Activated CD8-positive, alpha-beta memory T cell treated with anti-CD3 and anti-CD28 coated beads for 36 hours (primary cell): ENCODE results near the gene F13B. TPM values are rescaled to one million over a fixed set of nuclear protein-coding genes. Genes with fewer than 3 reads are reported as not detected.
"Not testable (repeated sequence)": the region's sequence is repeated elsewhere in the genome, so short reads cannot be mapped to it uniquely, and the experiment has no call there.

Experiments used
- CTCF ChIA-PET: fragments of 350-600 bp; sonication (Branson Sonifier 250); formaldehyde crosslinking; loops from one replicate; lab custom pipeline; 2021; ENCODE audit warnings: antibody characterized with exemption; lab: Charles Lee
- POLR2A ChIA-PET: fragments of 350-600 bp; sonication (Branson Sonifier 250); formaldehyde crosslinking; loops from one replicate; lab custom pipeline; 2021; ENCODE audit warnings: antibody characterized with exemption; lab: Charles Lee
- total RNA-seq, 2 experiments: library from RNA; stranded (reverse); gene quantifications; one replicate each; pipeline ENCODE4 v1.2.3, GENCODE V29; 2021

F13B gene
- total RNA-seq = not detected

- CTCF ChIA-PET = no interaction called here
- POLR2A ChIA-PET = no interaction called here
Measured at GRCh38 chr1:197066719-197067456, at the start of gene F13B. F13B (minus strand) TSS chr1:197067260; CDS start chr1:197067223, 37 bp downstream.

- CTCF ChIA-PET = no interaction called here
- POLR2A ChIA-PET = no interaction called here
Measured at GRCh38 chr1:197116156-197116555, 49.1 kb upstream of the F13B start.

- POLR2A ChIA-PET = no interaction called here
- CTCF ChIA-PET = no interaction called here
Measured at GRCh38 chr1:197106869-197107268, 39.8 kb upstream of the F13B start.

DNA sequence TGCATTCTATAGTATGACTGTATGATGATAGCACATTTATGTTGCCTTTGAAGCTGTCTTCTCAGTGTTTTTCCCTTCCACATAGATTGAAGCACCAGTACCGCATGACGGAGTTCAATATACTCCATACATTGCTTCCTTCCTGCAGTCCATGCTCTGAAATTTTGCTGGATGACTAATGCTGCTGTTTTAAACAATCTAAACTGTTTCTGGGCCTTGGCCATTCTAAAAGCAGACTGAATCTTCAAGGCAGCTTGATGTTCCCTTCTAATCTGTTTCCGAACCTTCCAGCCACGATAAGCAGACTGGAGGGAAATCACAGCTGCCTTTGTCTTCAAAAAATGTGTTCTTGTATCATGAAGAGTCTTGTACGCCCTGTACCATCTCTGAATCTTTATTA is 36.2 kb upstream of the F13B start:
- ChIA-PET POLR2A (no interaction called here), CTCF (no interaction called here)

DNA sequence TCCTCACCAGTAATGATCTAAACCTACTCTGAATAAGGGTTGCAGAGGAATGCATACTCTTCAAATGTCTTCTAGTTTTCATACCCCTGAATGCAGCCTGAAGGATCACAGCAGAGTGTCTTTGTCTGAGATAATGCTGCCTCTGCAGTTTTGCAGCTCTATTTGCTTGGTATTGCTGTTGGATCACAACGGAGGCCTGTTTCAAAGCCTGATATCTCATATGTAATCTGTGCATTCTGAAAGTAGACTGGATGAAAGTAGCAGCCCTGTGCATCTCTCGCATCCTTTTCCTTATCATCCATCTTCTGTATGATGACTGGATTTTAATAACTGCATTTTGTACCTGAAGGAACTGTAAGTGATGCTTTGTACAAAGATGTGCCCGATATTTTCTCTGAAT is 34.9 kb upstream of the F13B start:
- CTCF ChIA-PET = no interaction called here
- POLR2A ChIA-PET = no interaction called here

GRCh38 chr1:197100677-197101076 is 33.6 kb upstream of the F13B start:
- CTCF ChIA-PET = no interaction called here
- POLR2A ChIA-PET = no interaction called here

DNA sequence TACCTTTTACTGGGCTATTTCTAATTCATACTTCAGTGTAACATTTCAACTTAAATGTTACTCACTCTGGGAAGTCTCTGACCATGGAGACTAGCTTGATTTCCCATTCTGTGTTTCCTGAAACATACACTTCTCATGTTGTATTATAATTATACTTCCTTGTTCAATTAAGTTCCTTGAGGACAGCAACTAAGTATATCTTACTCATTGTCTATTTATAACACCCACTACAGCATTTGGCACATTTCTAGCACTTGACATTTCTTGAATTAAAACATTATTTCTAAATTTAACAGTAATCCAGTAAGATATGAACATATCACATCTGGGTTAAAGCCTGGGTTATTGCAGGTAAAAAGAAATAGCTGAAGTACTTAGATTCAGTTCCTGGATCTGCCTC is 32.4 kb upstream of the F13B start:
- CTCF ChIA-PET = no interaction called here

GRCh38 chr1:197096971-197097370 is 29.9 kb upstream of the F13B start:
- POLR2A ChIA-PET, CTCF ChIA-PET: not testable (repeated sequence)

More for the DNA sequence above, 32.4 kb upstream of the F13B start:
- POLR2A ChIA-PET = no interaction called here

DNA sequence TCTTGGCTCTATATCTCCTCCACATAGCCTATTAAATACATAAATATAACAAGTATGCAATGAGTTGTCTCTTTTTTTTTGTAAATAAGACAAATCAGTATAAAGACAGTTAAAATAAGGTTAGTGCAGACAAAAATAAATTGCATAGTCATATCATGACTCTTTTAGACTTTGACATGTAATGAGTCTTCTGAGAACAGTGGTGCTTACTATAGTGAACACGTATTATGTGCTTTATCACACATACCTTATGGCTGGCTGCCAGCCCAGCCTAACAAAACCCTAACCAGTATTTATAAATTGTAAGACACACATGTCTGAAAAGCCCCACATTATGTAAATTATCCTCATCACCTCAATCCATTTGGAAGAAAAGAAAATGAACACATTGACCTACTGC is 29.1 kb upstream of the F13B start:
- ChIA-PET CTCF (no interaction called here), POLR2A (no interaction called here)

- ChIA-PET CTCF (no interaction called here), POLR2A (no interaction called here)
Measured at GRCh38 chr1:197093226-197093885, 26.3 kb upstream of the F13B start.

DNA sequence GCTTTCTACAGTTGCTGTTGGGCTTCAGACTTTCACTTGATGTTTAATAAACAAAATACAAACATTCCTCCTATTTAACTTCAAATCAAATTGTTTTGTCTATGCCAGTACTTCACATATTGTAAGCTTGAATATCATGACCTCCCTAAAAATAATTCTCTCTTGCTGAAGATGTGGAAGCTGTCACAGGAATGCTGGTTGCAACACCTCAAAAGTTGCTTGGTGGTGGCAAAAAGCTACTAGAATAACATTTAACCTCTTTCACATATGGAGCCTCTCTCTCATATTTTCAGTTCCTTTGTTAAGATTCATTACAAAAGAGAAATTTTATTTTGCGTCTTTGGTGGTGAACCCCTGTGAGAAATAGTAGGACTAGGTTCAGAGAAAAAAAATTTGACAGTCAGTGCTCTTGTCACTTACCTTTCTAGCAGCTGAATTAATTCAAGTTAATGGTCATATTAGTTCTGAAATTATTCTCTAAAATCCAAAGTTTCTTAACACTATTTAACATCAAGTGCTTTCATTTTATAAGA is 25.5 kb upstream of the F13B start:
- ChIA-PET CTCF (no interaction called here), POLR2A (no interaction called here)

- ChIA-PET CTCF (no interaction called here), POLR2A (no interaction called here)
Measured at GRCh38 chr1:197083474-197083873, 16.4 kb upstream of the F13B start.

DNA sequence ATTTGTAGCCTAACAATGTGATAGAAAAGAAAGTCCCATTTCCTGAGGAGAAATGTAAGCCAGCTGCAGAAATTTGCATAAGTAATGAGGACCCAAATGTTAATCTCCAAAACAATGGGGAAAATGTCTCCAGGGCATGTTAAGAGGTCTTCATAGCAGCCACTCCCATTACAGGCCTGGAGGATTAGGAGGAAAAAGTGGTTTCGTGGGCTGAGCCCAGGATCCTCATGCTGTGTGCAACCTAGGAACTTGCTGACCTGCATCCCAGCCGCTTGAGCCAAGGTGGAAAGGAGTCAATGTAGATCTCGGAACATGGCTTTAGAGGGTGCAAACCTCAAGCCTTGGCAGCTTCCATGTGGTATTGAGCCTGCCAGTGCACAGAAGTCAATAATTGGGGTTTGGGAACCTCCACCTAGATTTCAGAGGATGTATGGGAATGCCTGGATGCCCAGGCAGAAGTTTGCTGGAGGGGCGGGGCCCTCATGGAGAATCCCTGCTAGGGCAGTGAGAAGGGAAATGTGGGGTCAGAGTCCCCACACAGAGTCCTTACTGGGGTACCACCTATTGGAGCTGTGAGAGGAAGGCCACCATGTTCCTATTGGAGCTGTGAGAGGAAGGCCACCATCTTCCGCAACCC is 14.2 kb upstream of the F13B start:
- CTCF ChIA-PET = no interaction called here
- POLR2A ChIA-PET = no interaction called here

DNA sequence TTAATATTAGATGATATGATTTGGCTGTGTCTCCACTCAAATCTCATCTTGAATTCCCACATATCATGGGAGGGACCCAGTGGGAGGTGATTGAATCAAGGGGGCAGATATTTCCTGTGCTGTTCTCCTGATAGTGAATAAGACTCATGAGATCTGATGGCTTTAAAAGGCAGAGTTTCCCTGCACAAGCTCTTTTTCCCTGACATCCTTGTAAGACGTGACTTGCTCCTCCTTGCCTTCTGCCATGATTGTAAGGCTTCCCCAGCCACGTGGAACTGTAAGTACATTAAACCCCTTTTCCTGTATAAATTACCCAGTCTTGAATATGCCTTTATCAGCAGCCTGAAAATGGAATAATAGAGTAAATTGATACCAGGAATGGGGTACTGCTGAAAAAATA is 13.3 kb upstream of the F13B start:
- ChIA-PET POLR2A (no interaction called here), CTCF (no interaction called here)

- ChIA-PET CTCF (no interaction called here), POLR2A (no interaction called here)
Measured at GRCh38 chr1:197076585-197076984, 9.5 kb upstream of the F13B start.

DNA sequence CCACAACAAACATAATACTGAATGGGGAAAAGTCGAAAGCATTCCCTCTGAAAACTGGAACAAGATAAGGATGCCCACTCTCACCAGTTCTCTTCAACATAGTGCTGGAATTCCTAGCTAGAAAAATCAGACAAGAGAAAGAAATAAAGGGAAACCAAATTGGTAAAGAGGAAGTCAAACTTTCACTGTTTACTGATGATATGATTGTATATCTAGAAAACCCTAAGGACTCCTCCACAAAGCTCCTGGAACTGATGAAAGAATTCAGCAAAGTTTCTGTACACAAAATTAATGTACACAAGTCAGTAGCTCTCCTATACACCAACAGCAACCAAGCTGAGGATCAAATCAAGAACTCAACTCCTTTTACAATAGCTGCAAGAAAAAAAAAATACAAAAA is 6.9 kb upstream of the F13B start:
- POLR2A ChIA-PET = no interaction called here
- CTCF ChIA-PET = no interaction called here

DNA sequence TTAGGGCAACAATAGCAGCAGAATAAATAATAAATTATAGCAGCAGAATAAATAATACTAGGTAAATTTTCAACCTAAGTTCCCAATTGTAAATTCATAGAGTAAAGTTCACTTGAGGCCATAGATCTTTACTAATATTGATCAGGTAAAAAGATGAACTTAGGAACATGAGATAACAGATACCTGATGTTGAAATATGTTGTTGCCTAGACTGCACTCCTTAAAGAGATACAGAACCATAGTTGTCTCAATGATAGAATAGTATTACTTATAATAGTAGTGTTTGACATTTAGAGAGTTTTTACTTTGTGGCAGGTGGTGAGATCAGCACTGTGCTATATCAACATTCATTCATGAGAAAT is 378 bp upstream of the F13B start:
- POLR2A ChIA-PET = no interaction called here
- CTCF ChIA-PET = no interaction called here

GRCh38 chr1:197066277-197066676 is 783 bp downstream of the F13B start:
- ChIA-PET CTCF (no interaction called here), POLR2A (no interaction called here)

GRCh38 chr1:197065559-197065958 is 1.5 kb downstream of the F13B start:
- ChIA-PET CTCF (no interaction called here), POLR2A (no interaction called here)

DNA sequence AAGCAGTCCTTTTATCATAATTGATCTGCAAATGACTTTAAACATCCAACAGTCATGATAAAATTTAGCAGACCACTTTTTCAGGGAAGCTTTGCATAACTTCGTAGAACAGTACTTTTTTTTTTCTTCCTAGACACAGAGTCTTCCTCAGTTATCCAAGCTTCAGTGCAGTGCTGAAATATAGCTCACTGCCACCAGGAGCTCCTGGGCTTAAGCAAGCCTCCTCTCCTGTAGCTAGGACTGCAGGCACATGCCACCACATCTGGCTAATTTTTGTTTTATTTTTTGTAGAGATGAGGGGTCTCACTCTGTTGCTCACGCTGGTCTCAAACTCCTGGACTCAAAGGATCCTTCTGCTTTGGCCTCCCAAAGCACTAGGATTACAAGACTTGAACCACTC is 3.8 kb downstream of the F13B start:
- POLR2A ChIA-PET = no interaction called here
- CTCF ChIA-PET = no interaction called here

GRCh38 chr1:197062692-197063091 is 4.4 kb downstream of the F13B start:
- ChIA-PET POLR2A (no interaction called here), CTCF (no interaction called here)
